HG03196 (cell line): Measurements from ENCODE around the gene USP53.
"Not testable (repeated sequence)": the region's sequence is repeated elsewhere in the genome, so short reads cannot be mapped to it uniquely, and the experiment has no call there.

Experiments used
- ATAC-seq: cut with Tn5 transposase; IDR thresholded peaks from one replicate; pipeline ENCODE4 v1.9.1; 2021; ENCODE audit not compliant: unreplicated experiment

Gene USP53

DNA sequence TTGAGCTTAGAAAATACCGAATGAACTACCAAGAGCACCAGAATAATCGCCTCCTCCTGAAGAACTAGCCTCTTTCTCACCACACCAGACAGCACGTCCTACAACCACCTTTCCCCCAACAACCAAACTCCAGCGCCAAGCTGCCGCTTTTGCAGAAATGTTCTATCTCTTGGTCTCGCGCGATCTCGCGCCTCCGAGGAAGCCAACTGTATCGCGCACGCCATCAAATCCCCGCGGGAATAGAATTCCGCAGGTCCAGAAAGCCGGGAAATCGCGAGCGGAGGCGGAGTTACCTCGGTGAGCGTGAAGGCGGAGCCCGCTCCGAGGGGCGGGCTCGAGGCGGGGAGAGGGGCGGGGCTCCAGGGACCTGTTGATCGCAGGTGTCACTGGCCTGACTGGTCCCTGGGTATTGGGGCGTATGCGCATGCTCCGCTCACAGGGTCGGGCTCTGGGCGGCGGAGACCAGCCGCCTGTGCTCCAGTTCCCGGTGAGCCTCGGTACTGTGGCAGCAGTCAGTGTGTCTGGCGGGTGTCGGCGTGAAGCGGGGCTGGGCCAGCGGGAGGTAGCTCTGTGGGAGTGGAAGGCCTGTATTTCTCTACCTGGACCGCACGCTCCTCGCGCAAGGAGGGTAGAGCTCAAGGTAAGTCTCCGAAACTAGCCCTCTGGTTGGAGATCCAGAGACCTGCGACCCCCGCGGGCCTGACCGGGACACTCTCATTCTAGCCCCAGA is at the start of gene USP53:
Gene USP53 (plus strand): TSS at position 480 of the 730 bp plus-strand sequence. CDS start 27,047 bp downstream, outside the sequence.
- ATAC-seq: peak; percentile 87

DNA sequence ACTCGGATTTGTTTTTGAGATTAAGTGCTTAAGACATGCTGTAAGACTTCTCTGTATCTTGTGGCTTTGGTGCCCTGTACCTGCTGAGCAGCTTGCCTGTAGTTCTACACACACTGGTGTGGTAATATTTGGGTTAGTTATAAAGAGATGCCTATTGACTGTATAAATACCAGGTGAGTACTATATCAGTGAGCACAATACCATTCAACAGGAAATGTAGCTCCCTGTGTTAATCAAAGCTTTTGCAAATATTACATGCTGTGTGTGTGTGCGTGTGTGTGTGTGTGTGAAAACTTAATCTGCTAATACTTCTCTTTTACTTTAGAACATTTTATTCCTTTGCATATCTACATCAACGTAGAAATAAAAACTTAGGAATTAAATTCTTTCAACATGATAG is 46.7 kb upstream of the USP53 start:
- ATAC-seq: no peak

DNA sequence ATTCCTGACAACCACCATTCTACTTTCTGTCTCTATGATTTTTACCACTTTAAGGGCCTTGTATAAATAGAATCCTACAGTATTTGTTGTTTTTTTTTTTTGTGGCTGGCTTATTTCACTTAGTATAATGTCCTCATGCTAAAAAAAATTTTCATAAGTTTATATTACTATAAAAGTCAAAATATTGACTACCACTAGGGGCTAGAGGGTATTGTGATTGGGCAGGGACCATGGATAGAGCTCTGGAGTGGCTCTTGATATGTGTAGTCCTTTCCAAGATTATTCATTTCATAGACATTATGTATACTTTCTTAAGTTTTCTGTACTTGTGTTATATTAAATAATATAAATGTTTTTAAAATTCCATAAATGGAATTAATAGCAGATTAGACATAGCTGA is 42.3 kb upstream of the USP53 start:
- no peak for ATAC-seq

DNA sequence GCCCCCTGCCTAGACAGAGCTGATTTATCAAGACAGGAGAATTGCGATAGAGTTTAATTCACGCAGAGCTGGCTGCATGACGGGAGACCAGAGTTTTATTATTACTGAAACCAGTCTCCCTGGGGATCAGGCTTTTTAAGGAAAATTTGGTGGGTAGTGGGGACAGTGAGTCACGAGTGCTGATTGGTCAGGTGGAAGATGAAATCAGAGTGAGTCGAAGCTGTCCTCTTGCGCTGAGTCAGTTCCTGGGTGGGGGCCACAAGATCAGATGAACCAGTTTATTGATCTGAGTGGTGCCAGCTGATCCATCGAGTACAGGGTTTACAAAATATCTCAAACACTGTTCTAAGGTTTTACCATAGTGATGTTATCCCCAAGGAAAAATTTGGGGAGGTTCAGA is 40.3 kb upstream of the USP53 start:
- no peak for ATAC-seq

DNA sequence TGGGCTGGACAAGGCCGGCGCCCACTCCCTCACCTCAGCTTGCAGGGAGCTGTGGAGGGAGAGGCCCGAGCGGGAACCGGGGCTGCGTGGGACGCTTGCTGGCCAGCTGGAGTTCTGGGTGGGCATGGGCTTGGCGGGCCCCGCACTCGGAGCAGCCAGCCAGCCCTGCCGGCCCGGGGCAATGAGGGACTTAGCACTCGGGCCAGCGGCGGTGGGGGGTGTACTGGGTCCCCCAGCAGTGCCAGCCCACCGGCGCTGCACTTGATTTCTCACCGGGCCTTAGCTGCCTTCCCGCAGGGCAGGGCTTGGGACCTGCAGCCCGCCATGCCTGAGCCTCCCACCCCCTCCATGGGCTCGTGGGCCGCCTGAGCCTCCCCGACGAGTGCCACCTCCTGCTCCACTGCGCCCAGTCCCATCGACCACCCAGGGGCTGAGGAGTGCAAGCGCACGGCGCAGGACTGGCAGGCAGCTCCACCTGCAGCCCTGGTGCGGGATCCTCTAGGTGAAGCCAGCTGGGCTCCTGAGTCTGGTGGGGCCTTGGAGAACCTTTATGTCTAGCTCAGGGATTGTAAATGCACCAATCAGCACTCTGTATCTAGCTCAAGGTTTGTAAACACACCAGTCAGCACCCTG is 38.7 kb upstream of the USP53 start:
- ATAC-seq: not testable (repeated sequence)

DNA sequence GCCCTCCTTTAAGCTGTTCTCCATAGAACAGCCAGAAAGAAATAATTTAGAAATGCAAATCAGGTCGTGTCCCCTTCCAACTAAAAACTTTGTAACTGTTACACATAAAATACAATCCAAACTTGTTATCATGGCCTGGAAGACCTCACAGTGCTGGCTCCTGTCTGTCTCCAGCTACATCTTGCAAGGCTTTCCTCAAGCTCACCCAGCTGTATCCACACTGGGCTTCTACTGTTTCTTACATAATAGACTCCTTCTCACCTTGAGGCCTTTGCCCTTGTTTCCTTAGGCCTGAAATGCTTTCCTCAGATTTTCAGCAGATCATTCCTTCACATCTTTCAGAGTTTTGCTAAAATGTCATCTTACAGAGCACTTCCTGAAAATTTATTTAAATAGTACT is 33.5 kb upstream of the USP53 start:
- ATAC-seq: no peak

DNA sequence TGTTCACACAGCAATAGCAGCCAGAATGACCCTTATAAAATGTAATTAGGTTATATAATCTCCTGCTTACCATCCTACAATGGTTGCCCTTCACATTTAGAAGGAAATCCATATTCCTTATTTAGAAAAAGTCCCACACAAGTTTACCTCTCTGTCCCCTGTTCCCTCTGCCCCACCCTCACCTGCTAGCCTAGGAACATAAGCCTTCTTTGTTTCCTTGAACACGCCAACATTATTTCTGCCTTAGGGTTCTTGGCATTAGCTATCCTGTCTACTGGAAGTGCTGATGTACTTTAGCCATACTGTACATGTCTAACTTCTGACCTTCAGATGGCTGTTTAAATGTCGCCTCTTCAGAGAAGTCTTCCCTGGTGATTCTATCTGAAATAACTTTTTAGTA is 28.4 kb upstream of the USP53 start:
- no peak for ATAC-seq

DNA sequence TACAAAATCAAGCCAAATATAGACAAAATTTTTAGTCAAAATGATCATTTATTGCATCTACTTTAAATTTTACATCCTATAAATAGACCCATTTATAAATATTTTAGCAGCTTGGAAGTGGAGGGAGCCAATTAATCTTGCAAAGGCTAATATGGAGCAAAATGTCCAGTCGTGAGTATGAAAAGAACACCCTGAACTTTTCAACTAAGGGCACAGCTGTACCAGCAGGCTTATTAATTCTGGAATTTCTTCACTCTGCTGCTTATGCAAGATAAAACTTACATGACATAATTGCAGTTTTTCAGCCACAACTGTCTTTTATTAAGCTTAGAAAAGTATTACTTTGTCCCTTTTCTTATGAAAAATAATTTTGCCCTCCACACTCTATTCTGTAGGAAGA is 22.9 kb upstream of the USP53 start:
- ATAC-seq: no peak

DNA sequence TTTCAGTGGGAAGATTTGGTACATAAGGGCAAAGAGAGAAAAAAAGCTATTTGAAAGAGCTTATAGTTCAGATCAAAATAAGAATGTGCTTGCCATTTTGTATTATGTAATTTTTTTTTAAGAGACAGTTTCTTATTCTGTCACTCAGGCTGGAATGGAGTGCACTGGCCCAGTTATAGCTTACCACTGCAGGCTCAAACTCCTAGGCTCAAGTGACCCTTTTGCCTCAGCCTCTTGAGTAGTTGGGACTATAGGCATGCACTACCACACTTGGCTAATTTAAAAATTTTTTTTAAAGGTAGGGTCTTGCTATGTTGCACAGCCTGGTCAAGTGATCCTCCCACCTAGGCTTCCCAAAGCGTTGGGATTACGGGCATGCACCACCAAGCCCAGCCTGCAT is 22.2 kb upstream of the USP53 start:
- ATAC-seq: no peak

DNA sequence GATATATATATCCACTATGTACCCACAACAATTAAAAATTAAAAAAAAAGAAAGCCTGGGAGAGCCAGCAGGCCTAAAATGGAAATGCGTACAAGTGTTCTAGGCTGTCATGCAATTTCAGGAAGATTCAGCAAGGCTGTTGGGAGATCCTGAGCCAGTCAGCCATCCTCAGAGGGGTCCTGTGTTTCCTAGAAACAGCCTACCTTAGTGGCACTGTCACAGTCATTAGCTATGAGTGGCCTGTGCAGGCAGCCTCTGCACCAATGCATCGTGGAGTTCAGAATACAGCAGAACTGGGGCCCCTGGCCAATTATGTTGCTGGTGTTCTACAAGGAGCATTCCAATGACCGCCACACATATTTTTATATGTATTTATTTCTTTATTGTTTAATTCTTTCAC is 21.0 kb upstream of the USP53 start:
- ATAC-seq: no peak

DNA sequence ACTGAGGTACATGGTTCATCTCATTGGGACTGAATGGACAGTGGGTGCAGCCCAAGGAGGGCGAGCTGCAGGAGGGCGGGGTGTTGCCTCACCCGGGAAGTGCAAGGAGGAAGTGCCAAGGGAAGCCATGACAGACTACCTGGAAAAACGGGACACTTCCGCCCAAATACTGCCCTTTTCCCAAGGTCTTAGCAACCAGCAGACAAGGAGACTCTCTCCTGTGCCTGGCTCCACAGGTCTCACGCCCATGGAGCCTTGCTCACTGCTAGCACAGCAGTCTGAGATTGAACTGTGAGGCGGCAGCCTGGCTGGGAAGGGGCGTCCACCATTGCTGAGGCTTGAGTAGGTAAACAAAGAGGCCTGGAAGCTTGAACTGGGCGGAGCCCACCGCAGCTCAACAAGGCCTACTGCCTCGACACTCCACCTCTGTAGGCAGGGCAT is 14.7 kb upstream of the USP53 start:
- ATAC-seq: no peak

DNA sequence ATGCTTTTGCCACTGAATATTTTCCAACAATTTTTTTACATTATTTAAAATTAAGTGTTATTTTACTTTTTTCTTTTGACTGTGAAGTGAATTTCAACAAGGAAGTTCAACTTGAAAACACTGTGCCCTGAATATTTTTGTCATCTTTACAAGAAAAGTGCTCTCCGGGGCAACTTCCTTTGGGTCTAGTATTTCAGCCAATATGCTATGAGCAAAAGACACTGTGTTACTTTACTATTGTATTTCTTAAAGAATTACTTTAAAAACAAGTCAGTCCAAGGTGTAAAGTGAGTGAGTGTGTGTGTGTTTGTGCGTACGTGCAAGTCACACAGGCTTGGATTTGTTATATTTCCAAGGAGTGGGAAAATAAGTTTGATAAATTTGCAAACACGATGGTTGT is 7.6 kb upstream of the USP53 start:
- ATAC-seq: no peak

DNA sequence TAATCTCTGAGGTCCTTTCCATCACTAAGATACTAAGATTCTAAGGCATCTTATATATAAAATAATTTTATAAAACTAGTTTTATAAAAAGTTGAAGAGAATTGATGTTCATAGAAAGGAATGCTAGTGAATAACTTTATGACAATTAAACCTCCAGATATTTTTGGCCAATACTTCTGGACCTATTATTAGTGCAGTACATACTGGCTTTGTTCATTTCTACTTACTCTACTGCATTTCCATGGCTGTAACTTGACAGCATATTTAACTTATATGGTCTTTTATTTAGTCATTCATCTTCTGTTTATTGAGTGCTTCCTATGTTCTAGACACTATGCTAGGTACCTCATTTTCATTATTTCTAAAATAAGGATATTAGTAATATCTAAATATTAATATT is 6.8 kb upstream of the USP53 start:
- no peak for ATAC-seq

DNA sequence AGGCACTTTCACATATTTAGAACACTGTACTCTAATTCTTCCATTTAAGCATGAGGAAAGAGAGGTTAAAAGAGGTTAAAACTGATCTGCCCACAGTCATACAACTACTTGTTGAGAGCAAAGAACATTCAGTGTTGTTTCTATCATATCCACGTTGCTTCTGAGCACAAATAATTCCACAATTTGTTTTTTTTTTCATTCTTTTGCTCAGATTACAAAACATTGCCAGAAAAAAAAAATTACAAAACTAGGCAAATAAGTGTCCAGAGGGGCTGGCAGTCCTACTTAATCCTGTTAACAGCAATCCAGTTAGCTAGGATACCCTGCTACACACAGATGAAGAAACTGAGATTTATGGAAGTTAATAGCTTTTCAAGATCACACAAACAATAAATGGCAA is 6.3 kb upstream of the USP53 start:
- ATAC-seq: no peak

DNA sequence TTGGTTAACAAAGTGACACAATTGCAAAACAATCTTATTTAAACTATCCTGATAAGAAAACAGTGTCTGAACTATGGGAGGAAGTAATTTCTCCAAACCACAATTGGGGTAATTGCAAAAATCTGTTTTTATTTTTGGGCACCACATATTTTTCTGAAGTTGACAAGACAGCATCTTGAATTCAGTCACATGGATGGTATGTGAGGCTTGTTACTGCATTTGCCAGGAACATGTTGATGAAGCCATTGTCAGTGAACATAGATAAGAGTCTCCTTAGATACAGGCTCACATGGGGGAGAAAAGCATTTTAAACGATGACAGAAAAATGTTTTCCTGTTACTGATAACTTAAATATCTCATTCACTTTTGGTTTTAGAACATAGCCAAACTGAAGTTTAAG is 5.5 kb upstream of the USP53 start:
- no peak for ATAC-seq

DNA sequence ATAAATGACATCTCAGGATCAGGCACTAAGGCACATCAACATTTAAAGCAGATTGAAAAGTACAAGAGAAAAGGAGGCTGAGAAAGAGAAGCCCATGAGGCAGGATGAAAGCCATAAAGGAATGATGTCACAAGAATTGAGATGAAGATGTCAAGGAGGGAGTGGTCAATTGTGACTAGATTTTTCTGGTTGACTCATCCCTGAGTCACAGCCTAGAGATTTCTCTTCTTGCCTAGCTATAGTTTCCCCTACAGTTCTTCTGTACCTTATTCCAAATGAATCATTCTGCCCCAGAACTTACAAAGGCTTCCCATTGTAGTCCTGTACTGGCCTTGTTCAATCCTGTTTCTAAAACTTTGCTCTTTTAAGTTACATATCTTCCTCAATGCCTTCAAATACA is 3.4 kb upstream of the USP53 start:
- no peak for ATAC-seq

DNA sequence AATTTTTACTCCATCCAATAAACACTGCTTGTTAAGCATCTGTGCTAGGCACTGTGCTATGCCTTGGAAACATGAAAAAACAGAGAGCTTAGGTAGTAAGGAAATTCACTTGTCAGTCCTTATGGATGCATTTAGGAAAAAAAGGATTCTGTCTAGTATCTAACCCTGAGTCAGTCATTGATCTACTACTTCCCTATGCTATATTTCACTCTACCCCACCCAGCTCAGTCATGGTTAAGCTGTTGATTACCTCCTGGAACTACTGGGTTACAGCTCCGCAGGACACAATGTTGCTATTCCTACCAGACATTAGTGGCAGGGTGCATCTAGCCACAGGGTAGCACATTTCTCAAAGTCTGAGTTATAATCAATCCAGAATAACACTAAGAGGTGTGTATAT is 2.9 kb upstream of the USP53 start:
- no peak for ATAC-seq

DNA sequence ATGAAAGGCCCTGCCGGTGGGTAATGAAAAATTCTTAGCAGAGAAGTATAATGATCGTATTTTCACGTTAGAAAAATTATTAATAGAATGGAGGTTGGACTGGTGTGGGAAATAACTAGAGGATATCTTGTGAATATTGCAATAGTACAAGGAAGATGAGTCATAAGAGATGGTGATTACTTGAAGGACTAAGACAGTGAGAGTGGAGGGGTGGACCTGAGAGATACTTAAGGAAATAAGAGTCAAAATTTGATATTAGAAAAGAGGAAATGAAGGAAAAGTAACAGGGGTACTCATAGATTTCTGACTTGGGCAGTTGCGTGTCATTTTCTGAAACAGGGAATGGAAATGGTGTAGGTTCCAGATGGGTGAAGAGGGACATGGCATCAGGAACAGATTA is 1.7 kb upstream of the USP53 start:
- ATAC-seq: no peak

DNA sequence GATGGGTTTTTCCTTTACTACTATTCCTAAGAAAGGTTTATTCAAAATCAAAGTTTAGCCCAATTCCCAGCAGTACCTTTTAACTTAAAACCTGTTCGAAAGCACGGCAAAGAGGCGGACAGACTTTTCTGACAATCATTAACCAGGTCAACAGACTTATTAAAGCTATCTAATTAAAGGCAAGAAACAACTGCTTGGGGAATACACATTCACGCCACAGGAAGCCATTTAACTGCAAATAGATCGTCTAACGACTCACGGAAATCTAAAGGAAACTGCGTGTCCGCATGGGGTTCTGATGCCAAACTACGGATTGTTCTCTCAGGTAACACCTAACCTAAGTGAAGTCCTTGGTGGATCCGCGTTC is 663 bp upstream of the USP53 start:
- ATAC-seq: peak; percentile 6

DNA sequence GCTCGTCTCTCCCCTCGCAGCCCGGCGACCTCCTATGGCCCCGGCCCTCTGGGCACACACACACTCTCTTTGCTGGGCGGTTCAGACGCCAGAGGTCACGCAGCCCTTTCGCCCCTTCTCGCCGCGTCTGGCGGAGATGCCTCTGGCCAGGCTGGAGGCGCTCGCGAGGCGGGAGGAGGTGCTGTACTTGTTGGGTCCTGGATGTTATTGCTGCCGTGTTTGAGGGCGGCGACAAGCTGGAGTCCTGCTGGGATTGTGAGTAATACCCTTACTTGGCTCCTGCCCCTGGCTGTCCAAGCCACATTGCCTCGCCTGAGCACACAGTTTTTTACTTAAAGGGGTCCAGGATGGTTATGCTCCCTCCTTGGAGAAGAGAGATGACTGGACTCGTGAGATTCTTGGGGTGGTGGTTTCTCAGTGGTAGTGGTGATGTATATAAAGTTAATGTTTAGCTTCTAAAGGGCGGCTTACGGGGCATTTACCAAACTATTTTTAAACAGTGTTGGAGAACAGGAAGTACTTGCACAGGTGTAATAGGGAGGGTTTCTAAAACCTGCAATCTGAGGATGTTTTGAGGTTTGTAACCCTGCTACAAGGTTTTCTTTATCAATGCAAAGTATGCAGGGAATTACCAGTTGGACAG is 572 bp downstream of the USP53 start:
- peak; percentile 55 for ATAC-seq

DNA sequence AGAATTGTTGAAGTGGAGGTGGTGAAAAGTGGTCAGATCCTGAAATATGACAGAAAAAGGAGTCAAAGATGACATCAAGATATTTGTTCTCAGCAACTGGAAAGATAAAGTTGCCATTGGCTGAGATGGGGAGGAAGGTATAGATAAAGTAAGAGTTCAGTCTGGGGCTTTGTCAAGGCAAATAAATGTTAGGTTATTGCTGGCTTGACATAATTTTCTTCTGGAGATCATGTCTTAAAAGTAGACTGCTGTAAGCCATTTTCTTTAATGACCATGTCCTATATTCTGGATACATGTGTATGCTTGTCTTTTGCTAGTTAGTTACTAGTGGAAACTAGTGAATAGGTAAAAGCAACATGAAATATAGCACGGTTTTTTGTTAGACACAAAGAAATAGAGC is 5.6 kb downstream of the USP53 start:
- no peak for ATAC-seq

DNA sequence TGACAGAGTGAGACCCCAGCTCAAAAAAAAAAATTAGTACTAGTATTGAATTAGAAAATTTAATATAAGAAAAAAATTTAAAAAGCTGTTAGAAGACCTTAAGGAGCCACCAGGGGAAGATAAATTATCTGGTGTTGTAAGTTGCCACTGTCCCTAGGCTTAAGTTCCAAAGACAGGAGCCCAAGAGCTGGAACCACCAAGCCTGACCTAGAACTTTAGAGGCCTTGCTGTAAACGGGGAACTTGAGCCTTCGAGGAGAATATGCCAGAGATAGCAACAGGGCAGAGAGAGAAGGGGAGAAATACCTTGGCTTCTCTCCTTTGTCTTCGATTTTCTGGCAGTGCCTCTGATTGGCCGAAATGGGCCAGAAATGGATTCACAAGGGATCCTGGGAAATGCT is 8.9 kb downstream of the USP53 start:
- no peak for ATAC-seq
